Liver (tissue), 3 donors: Measurements from ENCODE around the gene UBE2E2.

Experiments
- JUND ChIP-seq, 2 donors: IDR thresholded peaks; 2 replicates each; pipeline ENCODE4 v1.6.1; 2016; ENCODE audit warnings: antibody characterized with exemption in 2 of 2
- RAD21 ChIP-seq, 2 donors: IDR thresholded peaks; 2 replicates each; pipeline ENCODE4 v1.6.1; 2016; ENCODE audit warnings: antibody characterized with exemption in 2 of 2, mild to moderate bottlenecking in 2 of 2
- SP1 ChIP-seq: IDR thresholded peaks from 2 replicates; pipeline ENCODE4 v1.6.1; 2018; ENCODE audit warnings: antibody characterized with exemption, mild to moderate bottlenecking
- TF ChIP-seq, protein P1 (sequence below): IDR thresholded peaks from 2 replicates; pipeline ENCODE4 v1.6.1; 2016; ENCODE audit warnings: antibody characterized with exemption
- TF ChIP-seq, protein P2 (sequence below): fragments of 150-350 bp; IDR thresholded peaks from 2 replicates; pipeline ENCODE4 v1.5.1; 2017; ENCODE audit warnings: improper control_type of control experiment, low read depth, low read length; ENCODE audit not compliant: missing input control
- TF ChIP-seq, protein P3 (sequence below): IDR thresholded peaks from 2 replicates; pipeline ENCODE4 v1.6.1; 2016; ENCODE audit warnings: antibody characterized with exemption, mild to moderate bottlenecking
- TF ChIP-seq, protein P4 (sequence below): IDR thresholded peaks from 2 replicates; pipeline ENCODE4 v1.6.1; 2016; ENCODE audit warnings: antibody characterized with exemption
- donor health status: healthy.
- donor health status: healthy.

DNA sequence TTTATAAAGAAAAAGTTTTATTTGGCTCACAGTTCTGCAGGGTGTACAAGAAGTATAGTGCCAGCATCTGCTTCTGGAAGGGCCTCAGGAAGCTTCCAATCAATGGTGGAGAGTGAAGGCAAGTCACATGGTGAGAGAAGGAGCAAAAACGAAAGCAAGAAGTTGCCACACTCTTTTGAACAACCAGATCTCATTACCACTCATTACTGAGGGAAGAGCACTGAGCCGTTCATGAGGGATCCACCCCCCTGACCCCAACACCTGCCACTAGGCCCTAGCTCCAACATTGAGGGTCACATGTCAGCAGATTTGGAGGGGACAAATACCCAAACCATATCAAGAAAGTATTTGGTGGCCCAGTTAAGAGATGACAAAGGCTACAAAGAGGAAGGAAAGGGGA, 363.4 kb downstream of the UBE2E2 start:
- TF ChIP-seq, protein P1, sequence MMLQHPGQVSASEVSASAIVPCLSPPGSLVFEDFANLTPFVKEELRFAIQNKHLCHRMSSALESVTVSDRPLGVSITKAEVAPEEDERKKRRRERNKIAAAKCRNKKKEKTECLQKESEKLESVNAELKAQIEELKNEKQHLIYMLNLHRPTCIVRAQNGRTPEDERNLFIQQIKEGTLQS: no peak
- TF ChIP-seq, protein P2, sequence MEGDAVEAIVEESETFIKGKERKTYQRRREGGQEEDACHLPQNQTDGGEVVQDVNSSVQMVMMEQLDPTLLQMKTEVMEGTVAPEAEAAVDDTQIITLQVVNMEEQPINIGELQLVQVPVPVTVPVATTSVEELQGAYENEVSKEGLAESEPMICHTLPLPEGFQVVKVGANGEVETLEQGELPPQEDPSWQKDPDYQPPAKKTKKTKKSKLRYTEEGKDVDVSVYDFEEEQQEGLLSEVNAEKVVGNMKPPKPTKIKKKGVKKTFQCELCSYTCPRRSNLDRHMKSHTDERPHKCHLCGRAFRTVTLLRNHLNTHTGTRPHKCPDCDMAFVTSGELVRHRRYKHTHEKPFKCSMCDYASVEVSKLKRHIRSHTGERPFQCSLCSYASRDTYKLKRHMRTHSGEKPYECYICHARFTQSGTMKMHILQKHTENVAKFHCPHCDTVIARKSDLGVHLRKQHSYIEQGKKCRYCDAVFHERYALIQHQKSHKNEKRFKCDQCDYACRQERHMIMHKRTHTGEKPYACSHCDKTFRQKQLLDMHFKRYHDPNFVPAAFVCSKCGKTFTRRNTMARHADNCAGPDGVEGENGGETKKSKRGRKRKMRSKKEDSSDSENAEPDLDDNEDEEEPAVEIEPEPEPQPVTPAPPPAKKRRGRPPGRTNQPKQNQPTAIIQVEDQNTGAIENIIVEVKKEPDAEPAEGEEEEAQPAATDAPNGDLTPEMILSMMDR: no peak
- TF ChIP-seq, protein P3, sequence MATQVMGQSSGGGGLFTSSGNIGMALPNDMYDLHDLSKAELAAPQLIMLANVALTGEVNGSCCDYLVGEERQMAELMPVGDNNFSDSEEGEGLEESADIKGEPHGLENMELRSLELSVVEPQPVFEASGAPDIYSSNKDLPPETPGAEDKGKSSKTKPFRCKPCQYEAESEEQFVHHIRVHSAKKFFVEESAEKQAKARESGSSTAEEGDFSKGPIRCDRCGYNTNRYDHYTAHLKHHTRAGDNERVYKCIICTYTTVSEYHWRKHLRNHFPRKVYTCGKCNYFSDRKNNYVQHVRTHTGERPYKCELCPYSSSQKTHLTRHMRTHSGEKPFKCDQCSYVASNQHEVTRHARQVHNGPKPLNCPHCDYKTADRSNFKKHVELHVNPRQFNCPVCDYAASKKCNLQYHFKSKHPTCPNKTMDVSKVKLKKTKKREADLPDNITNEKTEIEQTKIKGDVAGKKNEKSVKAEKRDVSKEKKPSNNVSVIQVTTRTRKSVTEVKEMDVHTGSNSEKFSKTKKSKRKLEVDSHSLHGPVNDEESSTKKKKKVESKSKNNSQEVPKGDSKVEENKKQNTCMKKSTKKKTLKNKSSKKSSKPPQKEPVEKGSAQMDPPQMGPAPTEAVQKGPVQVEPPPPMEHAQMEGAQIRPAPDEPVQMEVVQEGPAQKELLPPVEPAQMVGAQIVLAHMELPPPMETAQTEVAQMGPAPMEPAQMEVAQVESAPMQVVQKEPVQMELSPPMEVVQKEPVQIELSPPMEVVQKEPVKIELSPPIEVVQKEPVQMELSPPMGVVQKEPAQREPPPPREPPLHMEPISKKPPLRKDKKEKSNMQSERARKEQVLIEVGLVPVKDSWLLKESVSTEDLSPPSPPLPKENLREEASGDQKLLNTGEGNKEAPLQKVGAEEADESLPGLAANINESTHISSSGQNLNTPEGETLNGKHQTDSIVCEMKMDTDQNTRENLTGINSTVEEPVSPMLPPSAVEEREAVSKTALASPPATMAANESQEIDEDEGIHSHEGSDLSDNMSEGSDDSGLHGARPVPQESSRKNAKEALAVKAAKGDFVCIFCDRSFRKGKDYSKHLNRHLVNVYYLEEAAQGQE: no peak
- TF ChIP-seq JUND (IDR thresholded peaks at IDR 0.05): no peak
- TF ChIP-seq, protein P4, sequence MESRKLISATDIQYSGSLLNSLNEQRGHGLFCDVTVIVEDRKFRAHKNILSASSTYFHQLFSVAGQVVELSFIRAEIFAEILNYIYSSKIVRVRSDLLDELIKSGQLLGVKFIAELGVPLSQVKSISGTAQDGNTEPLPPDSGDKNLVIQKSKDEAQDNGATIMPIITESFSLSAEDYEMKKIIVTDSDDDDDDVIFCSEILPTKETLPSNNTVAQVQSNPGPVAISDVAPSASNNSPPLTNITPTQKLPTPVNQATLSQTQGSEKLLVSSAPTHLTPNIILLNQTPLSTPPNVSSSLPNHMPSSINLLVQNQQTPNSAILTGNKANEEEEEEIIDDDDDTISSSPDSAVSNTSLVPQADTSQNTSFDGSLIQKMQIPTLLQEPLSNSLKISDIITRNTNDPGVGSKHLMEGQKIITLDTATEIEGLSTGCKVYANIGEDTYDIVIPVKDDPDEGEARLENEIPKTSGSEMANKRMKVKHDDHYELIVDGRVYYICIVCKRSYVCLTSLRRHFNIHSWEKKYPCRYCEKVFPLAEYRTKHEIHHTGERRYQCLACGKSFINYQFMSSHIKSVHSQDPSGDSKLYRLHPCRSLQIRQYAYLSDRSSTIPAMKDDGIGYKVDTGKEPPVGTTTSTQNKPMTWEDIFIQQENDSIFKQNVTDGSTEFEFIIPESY: no peak
- TF ChIP-seq RAD21 (IDR thresholded peaks at IDR 0.05): no peak
- no peak for TF ChIP-seq SP1
